IMR-90 (cell line): ENCODE results near the gene HGFAC. TPM values are rescaled to one million over a fixed set of nuclear protein-coding genes. Genes with fewer than 3 reads are reported as not detected.

Source experiments
- ATAC-seq: fragments of 200-7000 bp; cut with Tn5 transposase; 2 replicates; pipeline ENCODE4 v1.9.1; 2020; ENCODE audit warnings: low read depth, mild to moderate bottlenecking, moderate library complexity
- BruUV-seq: library from RNA; stranded (reverse); fragments of 400-500 nt; replicated peaks from 2 replicates; lab custom pipeline; 2021; lab: Mats Ljungman, UMichigan
- CTCF ChIA-PET: fragments of 300-600 bp; formaldehyde crosslinking; extraction: SDS; loops from one replicate; lab custom pipeline; 2021; ENCODE audit warnings: antibody characterized with exemption; lab: Yijun Ruan, JAX
- POLR2A ChIA-PET: fragments of 300-600 bp; sonication (Branson Sonifier 250); formaldehyde crosslinking; loops from one replicate; lab custom pipeline; 2022; ENCODE audit warnings: antibody characterized with exemption; ENCODE audit not compliant: unreplicated experiment; lab: Charles Lee
- DNase-seq: peaks from one replicate; pipeline ENCODE4 v3.0.0; 2013
- H2AFZ ChIP-seq: replicated peaks from 2 replicates; pipeline ENCODE3; 2013; ENCODE audit warnings: low read length, mild to moderate bottlenecking; ENCODE audit not compliant: poor library complexity
- H2AK5ac ChIP-seq: 2 replicates; pipeline ENCODE4 v1.6.1; 2013; ENCODE audit warnings: low read depth, low read length, inconsistent platforms
- H2AK9ac ChIP-seq: replicated peaks from 2 replicates; pipeline ENCODE3; 2013; ENCODE audit warnings: mild to moderate bottlenecking, low read depth, low read length, moderate library complexity; ENCODE audit not compliant: poor library complexity
- H2BK120ac ChIP-seq: 2 replicates; pipeline ENCODE4 v1.6.1; 2013; ENCODE audit warnings: low read depth, low read length, inconsistent platforms
- H2BK15ac ChIP-seq: 3 replicates; pipeline ENCODE4 v1.6.1; 2013; ENCODE audit warnings: low read depth, low read length, inconsistent platforms
- H2BK20ac ChIP-seq: 2 replicates; pipeline ENCODE4 v1.6.1; 2013; ENCODE audit warnings: low read depth, mild to moderate bottlenecking, inconsistent platforms, low read length, moderate library complexity
- H2BK5ac ChIP-seq: 2 replicates; pipeline ENCODE4 v1.6.1; 2013; ENCODE audit warnings: mild to moderate bottlenecking, low read depth, low read length, inconsistent platforms; ENCODE audit not compliant: poor library complexity, severe bottlenecking
- H3K14ac ChIP-seq: replicated peaks from 2 replicates; pipeline ENCODE4 v1.6.1; 2013; ENCODE audit warnings: low read depth, low read length, inconsistent platforms
- H3K18ac ChIP-seq: 2 replicates; pipeline ENCODE4 v1.6.1; 2013; ENCODE audit warnings: low read depth, low read length, control low read depth
- H3K23ac ChIP-seq: 2 replicates; pipeline ENCODE4 v1.6.1; 2013; ENCODE audit warnings: low read depth, low read length, inconsistent platforms
- H3K27ac ChIP-seq: 2 replicates; pipeline ENCODE4 v1.5.1; 2013; ENCODE audit warnings: mild to moderate bottlenecking, control low read depth, low read length; ENCODE audit not compliant: insufficient read depth
- H3K27me3 ChIP-seq: 2 replicates; pipeline ENCODE4 v1.6.1; 2013; ENCODE audit warnings: low read length; ENCODE audit not compliant: control insufficient read depth, insufficient read depth
- H3K36me3 ChIP-seq: 2 replicates; pipeline ENCODE4 v1.6.1; 2013; ENCODE audit warnings: low read length, mixed read lengths; ENCODE audit not compliant: control insufficient read depth, insufficient read depth
- H3K4ac ChIP-seq: 2 replicates; pipeline ENCODE4 v1.6.1; 2013; ENCODE audit warnings: low read depth, low read length, inconsistent platforms
- H3K4me1 ChIP-seq: 2 replicates; pipeline ENCODE4 v1.6.1; 2013; ENCODE audit warnings: low read length, mixed read lengths; ENCODE audit not compliant: control insufficient read depth, insufficient read depth
- H3K4me2 ChIP-seq: 2 replicates; pipeline ENCODE4 v1.6.1; 2013; ENCODE audit warnings: low read depth, mild to moderate bottlenecking, control low read depth, low read length, moderate library complexity
- H3K4me3 ChIP-seq: 2 replicates; pipeline ENCODE4 v1.5.1; 2013; ENCODE audit warnings: low read depth, mild to moderate bottlenecking, control low read depth, low read length, moderate library complexity; ENCODE audit not compliant: insufficient read depth
- H3K56ac ChIP-seq: 2 replicates; pipeline ENCODE4 v1.6.1; 2013; ENCODE audit warnings: low read length, inconsistent platforms; ENCODE audit not compliant: insufficient read depth; ENCODE audit errors: extremely low read depth
- H3K79me1 ChIP-seq, 2 experiments: 2 replicates each; pipeline ENCODE4 v1.6.1; 2013; ENCODE audit warnings: low read length in 2 of 2, inconsistent platforms in 1 of 2, low read depth in 1 of 2
- H3K9ac ChIP-seq: 2 replicates; pipeline ENCODE4 v1.6.1; 2013; ENCODE audit warnings: low read depth, low read length, control low read depth
- H3K9me1 ChIP-seq: 2 replicates; pipeline ENCODE4 v1.6.1; 2013; ENCODE audit warnings: low read length, inconsistent platforms; ENCODE audit not compliant: insufficient read depth
- H3K9me3 ChIP-seq: 2 replicates; pipeline ENCODE4 v1.6.1; 2013; ENCODE audit warnings: low read length; ENCODE audit not compliant: control insufficient read depth, insufficient read depth
- H4K20me1 ChIP-seq: 2 replicates; pipeline ENCODE4 v1.6.1; 2013; ENCODE audit warnings: low read length, inconsistent platforms; ENCODE audit not compliant: insufficient read depth
- H4K5ac ChIP-seq: 2 replicates; pipeline ENCODE4 v1.6.1; 2013; ENCODE audit warnings: mild to moderate bottlenecking, low read depth, low read length, control low read depth
- H4K8ac ChIP-seq, 2 experiments: 2 replicates each; pipeline ENCODE4 v1.6.1; 2013; ENCODE audit warnings: low read depth in 2 of 2, low read length in 2 of 2, control low read depth in 1 of 2, inconsistent platforms in 1 of 2
- H4K91ac ChIP-seq: 2 replicates; pipeline ENCODE4 v1.6.1; 2013; ENCODE audit warnings: low read depth, low read length, inconsistent platforms; ENCODE audit not compliant: insufficient read depth
- BHLHE40 ChIP-seq: fragments of 150-350 bp; IDR thresholded peaks from 2 replicates; pipeline ENCODE4 v1.6.1; 2016; ENCODE audit warnings: mild to moderate bottlenecking, low read depth, low read length
- RFX5 ChIP-seq: IDR thresholded peaks from 2 replicates; pipeline ENCODE4 v1.8.0; 2012; ENCODE audit warnings: low read depth, mild to moderate bottlenecking, low read length, moderate library complexity
- WGBS, 2 experiments: methylation state at CpG; one replicate each; pipeline versions ENCODE4 v1.1.5 to v1.1.7; 2013; ENCODE audit warnings: missing lambda C conversion rate in 2 of 2; ENCODE audit not compliant: insufficient read length in 1 of 2; ENCODE audit errors: extremely low coverage in 2 of 2; 5-methylcytosine and 5-hydroxymethylcytosine counted together
- dilution Hi-C: fragments of 300-500 bp; cut with HindIII; formaldehyde crosslinking; loops from one replicate; pipeline ENCODE4 v1.14.3; 2018; ENCODE audit warnings: low sequenced_read_pairs; ENCODE audit not compliant: unreplicated experiment
- in situ Hi-C: fragments of 300-500 bp; cut with MboI; formaldehyde crosslinking; loops from 3 replicates; pipeline ENCODE4 v1.14.3; 2019; ENCODE audit warnings: low sequenced_read_pairs, inconsistent platforms, mixed read lengths
- intact Hi-C: fragments of 100-400 bp; cut with micrococcal nuclease; formaldehyde crosslinking; loops from 2 replicates; pipeline ENCODE4 v1.10.0; 2022
- polyA plus RNA-seq, 3 experiments: library from polyadenylated mRNA; depleted of rRNA; stranded (reverse); fragments of >200 nt; gene quantifications; 2 replicates each; pipeline ENCODE4 v1.2.3, GENCODE V29; 2012; ENCODE audit warnings: low replicate concordance in 1 of 3
- total RNA-seq: library from RNA; depleted of rRNA; stranded (reverse); fragments of >200 nt; gene quantifications from 2 replicates; pipeline ENCODE4 v1.2.3, GENCODE V29; 2012
- TF ChIP-seq, protein P1 (sequence below): fragments of 150-350 bp; IDR thresholded peaks from 2 replicates; pipeline ENCODE4 v1.6.1; 2016; ENCODE audit warnings: low read depth, mild to moderate bottlenecking, low read length, moderate library complexity, borderline replicate concordance

HGFAC gene
- total and polyA plus RNA-seq, 2 of the 4 experiments (the other 2 are of a cell fraction), result 0.05 TPM; not detected in 1

DNA sequence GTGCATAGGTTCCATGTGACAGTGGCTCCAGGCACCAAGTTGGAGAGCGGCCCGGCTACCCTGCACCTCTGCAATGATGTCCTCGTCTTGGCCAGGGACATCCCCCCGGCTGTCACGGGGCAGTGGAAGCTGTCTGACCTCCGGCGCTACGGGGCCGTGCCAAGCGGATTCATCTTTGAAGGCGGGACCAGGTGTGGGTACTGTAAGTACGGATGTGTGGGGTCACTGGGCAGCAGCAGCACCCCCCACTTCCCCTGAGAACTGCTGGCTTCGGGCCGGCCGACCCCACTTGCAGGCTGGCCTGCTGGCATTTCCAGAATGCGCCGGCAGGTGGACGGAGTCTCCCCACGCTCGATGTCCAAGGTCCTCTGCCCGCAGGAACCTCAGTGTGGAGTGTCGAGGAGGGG is 34.6 kb downstream of the HGFAC start:
- H2BK15ac ChIP-seq, result no peak overlapping the region
- no peak overlapping the region for H3K23ac ChIP-seq
- H2BK5ac ChIP-seq, result no peak overlapping the region
- peaks cover 41% of the 10 kb centered on the region for H3K27me3 ChIP-seq
- no peak overlapping the region for H4K8ac ChIP-seq
- H3K4me2 ChIP-seq, result no peak overlapping the region
- whole genome bisulfite sequencing, 2 experiments, result 83% methylated on average over 7 of the region's 22 CpGs; no CpG with 5 or more reads in 1 of the 2 experiments
- no peaks in the 10 kb centered on the region for H3K4me1 ChIP-seq
- in situ Hi-C loops, result no loop called here
- H3K4me3 ChIP-seq, result no peak overlapping the region
- H2AK9ac ChIP-seq, result no peak overlapping the region
- no peak overlapping the region for H3K56ac ChIP-seq
- no peaks in the 10 kb centered on the region for H3K9me3 ChIP-seq
- H2AFZ ChIP-seq, result no peak overlapping the region
- ATAC-seq, result no peak
- no peaks in the 10 kb centered on the region for H4K20me1 ChIP-seq
- H3K18ac ChIP-seq, result no peak overlapping the region
- no peaks in the 10 kb centered on the region for H3K36me3 ChIP-seq
- no TSS peak for BruUV-seq
- H4K5ac ChIP-seq, result no peak overlapping the region
- no peak overlapping the region for H4K91ac ChIP-seq
- no peak overlapping the region for H3K27ac ChIP-seq
- H3K4ac ChIP-seq, result no peak overlapping the region
- CTCF ChIA-PET, result no interaction called here
- intact Hi-C loops, result no loop called here
- H3K9ac ChIP-seq, result no peak overlapping the region
- POLR2A ChIA-PET, result no interaction called here
- H2AK5ac ChIP-seq, result no peak overlapping the region
- TF ChIP-seq, protein P1, sequence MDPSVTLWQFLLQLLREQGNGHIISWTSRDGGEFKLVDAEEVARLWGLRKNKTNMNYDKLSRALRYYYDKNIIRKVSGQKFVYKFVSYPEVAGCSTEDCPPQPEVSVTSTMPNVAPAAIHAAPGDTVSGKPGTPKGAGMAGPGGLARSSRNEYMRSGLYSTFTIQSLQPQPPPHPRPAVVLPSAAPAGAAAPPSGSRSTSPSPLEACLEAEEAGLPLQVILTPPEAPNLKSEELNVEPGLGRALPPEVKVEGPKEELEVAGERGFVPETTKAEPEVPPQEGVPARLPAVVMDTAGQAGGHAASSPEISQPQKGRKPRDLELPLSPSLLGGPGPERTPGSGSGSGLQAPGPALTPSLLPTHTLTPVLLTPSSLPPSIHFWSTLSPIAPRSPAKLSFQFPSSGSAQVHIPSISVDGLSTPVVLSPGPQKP, result no peak
- TF ChIP-seq RFX5 (no peak), BHLHE40 (no peak)
- H3K14ac ChIP-seq, result no peak overlapping the region
- dilution Hi-C loops, result no loop called here
- no peak overlapping the region for H2BK20ac ChIP-seq
- DNase-seq, result no peak
- H3K79me1 ChIP-seq, result no peaks in the 10 kb centered on the region
- H3K9me1 ChIP-seq, result no peaks in the 10 kb centered on the region
- H2BK120ac ChIP-seq, result no peak overlapping the region
